Parathyroid adenoma (tissue), 2 donors: ENCODE results near the gene TMEM208.

Experiments
- H2AFZ ChIP-seq: fragments of 300-600 bp; sonication (generic); one replicate; pipeline ENCODE4 v1.7.0; 2017; ENCODE audit warnings: antibody characterized with exemption, mild to moderate bottlenecking
- H3K27ac ChIP-seq: fragments of 300-600 bp; sonication (generic); one replicate; pipeline ENCODE4 v1.7.0; 2017
- H3K27me3 ChIP-seq: fragments of 300-600 bp; sonication (generic); one replicate; pipeline ENCODE4 v1.7.0; 2017; ENCODE audit warnings: low read length; ENCODE audit not compliant: control insufficient read depth, insufficient read depth
- H3K36me3 ChIP-seq: fragments of 300-600 bp; sonication (generic); one replicate; pipeline ENCODE4 v1.7.0; 2017; ENCODE audit warnings: low read length; ENCODE audit not compliant: control insufficient read depth, insufficient read depth
- H3K4me1 ChIP-seq: fragments of 300-600 bp; sonication (generic); one replicate; pipeline ENCODE4 v1.7.0; 2017; ENCODE audit warnings: control low read depth
- H3K4me2 ChIP-seq: fragments of 300-600 bp; sonication (generic); one replicate; pipeline ENCODE4 v1.7.0; 2017; ENCODE audit warnings: low read length
- H3K4me3 ChIP-seq: fragments of 300-600 bp; sonication (generic); one replicate; pipeline ENCODE4 v1.7.0; 2017; ENCODE audit warnings: low read depth, low read length
- H3K79me2 ChIP-seq: fragments of 300-600 bp; sonication (generic); one replicate; pipeline ENCODE4 v1.7.0; 2017; ENCODE audit warnings: control low read depth
- H3K9ac ChIP-seq: fragments of 300-600 bp; sonication (generic); one replicate; pipeline ENCODE4 v1.7.0; 2017; ENCODE audit warnings: mild to moderate bottlenecking
- H3K9me3 ChIP-seq: fragments of 300-600 bp; sonication (generic); one replicate; pipeline ENCODE4 v1.7.0; 2017; ENCODE audit warnings: low read length; ENCODE audit not compliant: control insufficient read depth
- CTCF ChIP-seq: fragments of 300-600 bp; sonication (generic); IDR thresholded peaks from one replicate; pipeline ENCODE4 v1.7.0; 2017; ENCODE audit warnings: antibody characterized with exemption, mild to moderate bottlenecking
- donor health status: primary hyperparathyroidism.

TMEM208 gene

DNA sequence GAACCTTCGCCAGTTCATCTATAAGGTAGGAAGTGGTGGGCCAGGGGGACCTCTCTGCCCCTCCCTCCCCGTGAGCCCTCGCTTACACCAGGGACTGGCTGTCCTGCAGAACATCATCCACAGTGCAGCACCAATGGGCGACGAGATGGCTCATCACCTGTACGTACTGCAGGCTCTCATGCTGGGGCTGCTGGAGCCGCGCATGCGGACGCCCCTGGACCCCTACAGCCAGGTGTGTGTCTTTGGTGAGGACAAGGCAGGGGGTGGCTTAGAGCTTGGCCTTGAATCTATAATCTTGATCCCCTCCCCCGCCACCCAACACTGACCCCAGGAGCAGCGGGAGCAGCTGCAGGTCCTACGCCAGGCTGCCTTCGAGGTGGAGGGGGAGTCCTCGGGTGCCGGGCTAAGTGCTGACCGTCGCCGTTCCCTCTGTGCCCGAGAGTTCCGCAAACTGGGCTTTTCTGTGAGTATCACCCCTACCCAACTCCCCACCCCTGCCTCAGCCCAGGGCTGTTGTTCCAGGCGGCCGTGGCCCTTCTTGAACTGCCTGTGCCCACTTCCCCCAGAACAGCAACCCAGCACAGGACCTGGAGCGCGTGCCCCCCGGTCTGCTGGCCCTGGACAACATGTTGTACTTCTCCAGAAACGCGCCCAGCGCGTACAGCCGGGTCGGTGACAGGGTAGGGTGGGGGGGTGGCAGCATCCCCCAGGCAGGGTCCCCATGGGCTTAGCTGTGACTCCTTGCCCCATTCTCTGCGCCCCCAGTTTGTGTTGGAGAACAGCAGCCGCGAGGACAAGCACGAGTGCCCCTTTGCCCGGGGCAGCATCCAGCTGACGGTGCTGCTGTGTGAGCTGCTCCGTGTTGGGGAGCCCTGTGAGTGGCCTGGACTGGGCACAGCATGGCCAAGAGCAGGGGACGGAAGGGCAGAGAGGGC lies 25.3 kb upstream of the TMEM208 start:
- H3K4me2 ChIP-seq: no peak overlapping the region
- H3K4me3 ChIP-seq: no peak overlapping the region
- no peaks in the 10 kb centered on the region for H3K79me2 ChIP-seq
- H3K27ac ChIP-seq: no peak overlapping the region
- no peaks in the 10 kb centered on the region for H3K9me3 ChIP-seq
- H3K4me1 ChIP-seq: peaks cover 31% of the 10 kb centered on the region
- H3K27me3 ChIP-seq: no peaks in the 10 kb centered on the region
- no peak overlapping the region for H2AFZ ChIP-seq
- no peak overlapping the region for H3K9ac ChIP-seq
- no peaks in the 10 kb centered on the region for H3K36me3 ChIP-seq
- no peak for TF ChIP-seq CTCF

GRCh38 chr16:67202426-67202825 lies 24.5 kb upstream of the TMEM208 start:
- no peaks in the 10 kb centered on the region for H3K79me2 ChIP-seq
- no peak overlapping the region for H3K27ac ChIP-seq
- no peaks in the 10 kb centered on the region for H3K27me3 ChIP-seq
- peaks cover 31% of the 10 kb centered on the region for H3K4me1 ChIP-seq
- H3K4me2 ChIP-seq: no peak overlapping the region
- H3K9me3 ChIP-seq: no peaks in the 10 kb centered on the region
- H3K36me3 ChIP-seq: no peaks in the 10 kb centered on the region
- no peak overlapping the region for H3K4me3 ChIP-seq
- no peak for TF ChIP-seq CTCF
- H3K9ac ChIP-seq: no peak overlapping the region
- no peak overlapping the region for H2AFZ ChIP-seq

GRCh38 chr16:67202956-67203493 lies 23.9 kb upstream of the TMEM208 start:
- Histone ChIP-seq H3K4me1 (peaks cover 31% of the 10 kb centered on the region), H3K27me3 (no peaks in the 10 kb centered on the region), H3K9me3 (no peaks in the 10 kb centered on the region), H3K4me3 (no peak overlapping the region), H2AFZ (no peak overlapping the region), H3K4me2 (no peak overlapping the region), H3K36me3 (no peaks in the 10 kb centered on the region), H3K79me2 (no peaks in the 10 kb centered on the region), H3K27ac (peak overlapping the region; percentile 86), H3K9ac (no peak overlapping the region)
- no peak for TF ChIP-seq CTCF

DNA sequence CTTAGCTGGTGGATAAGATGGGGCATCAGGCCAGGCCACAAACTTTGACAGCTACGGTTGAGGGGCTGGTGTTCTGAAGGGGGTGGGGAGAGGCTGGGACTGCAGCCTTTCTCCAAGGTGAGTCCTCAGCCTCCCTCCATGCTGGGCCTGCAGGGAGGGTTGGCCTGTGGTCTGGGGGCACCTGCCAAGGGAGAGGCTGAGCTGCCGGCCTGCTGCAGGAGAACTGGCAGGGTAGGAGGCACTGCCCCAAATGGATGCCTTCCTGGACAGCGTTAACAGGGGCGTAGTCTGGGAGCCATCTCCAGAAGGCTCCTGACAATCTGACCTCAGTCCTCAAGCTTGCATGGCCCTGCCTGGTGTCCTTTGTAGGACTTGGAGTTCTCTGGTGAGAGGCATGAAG lies 22.9 kb upstream of the TMEM208 start:
- Histone ChIP-seq H3K9me3 (no peaks in the 10 kb centered on the region), H3K4me3 (no peak overlapping the region), H3K27ac (peak overlapping the region; percentile 86), H3K9ac (no peak overlapping the region), H3K4me1 (peaks cover 25% of the 10 kb centered on the region), H3K4me2 (no peak overlapping the region), H2AFZ (no peak overlapping the region), H3K27me3 (no peaks in the 10 kb centered on the region), H3K36me3 (no peaks in the 10 kb centered on the region), H3K79me2 (no peaks in the 10 kb centered on the region)
- no peak for TF ChIP-seq CTCF
